IMR-90 (cell line): ENCODE results near the gene CDH16. TPM values are rescaled to one million over a fixed set of nuclear protein-coding genes. Genes with fewer than 3 reads are reported as not detected.

Experiments used
- ATAC-seq: fragments of 200-7000 bp; cut with Tn5 transposase; 2 replicates; pipeline ENCODE4 v1.9.1; 2020; ENCODE audit warnings: low read depth, mild to moderate bottlenecking, moderate library complexity
- BruUV-seq: library from RNA; stranded (reverse); fragments of 400-500 nt; replicated peaks from 2 replicates; lab custom pipeline; 2021; lab: Mats Ljungman, UMichigan
- CTCF ChIA-PET: fragments of 300-600 bp; formaldehyde crosslinking; extraction: SDS; loops from one replicate; lab custom pipeline; 2021; ENCODE audit warnings: antibody characterized with exemption; lab: Yijun Ruan, JAX
- POLR2A ChIA-PET: fragments of 300-600 bp; sonication (Branson Sonifier 250); formaldehyde crosslinking; loops from one replicate; lab custom pipeline; 2022; ENCODE audit warnings: antibody characterized with exemption; ENCODE audit not compliant: unreplicated experiment; lab: Charles Lee
- DNase-seq: peaks from one replicate; pipeline ENCODE4 v3.0.0; 2013
- H2AFZ ChIP-seq: replicated peaks from 2 replicates; pipeline ENCODE3; 2013; ENCODE audit warnings: low read length, mild to moderate bottlenecking; ENCODE audit not compliant: poor library complexity
- H2AK5ac ChIP-seq: 2 replicates; pipeline ENCODE4 v1.6.1; 2013; ENCODE audit warnings: low read depth, low read length, inconsistent platforms
- H2AK9ac ChIP-seq: replicated peaks from 2 replicates; pipeline ENCODE3; 2013; ENCODE audit warnings: mild to moderate bottlenecking, low read depth, low read length, moderate library complexity; ENCODE audit not compliant: poor library complexity
- H2BK120ac ChIP-seq: 2 replicates; pipeline ENCODE4 v1.6.1; 2013; ENCODE audit warnings: low read depth, low read length, inconsistent platforms
- H2BK15ac ChIP-seq: 3 replicates; pipeline ENCODE4 v1.6.1; 2013; ENCODE audit warnings: low read depth, low read length, inconsistent platforms
- H2BK20ac ChIP-seq: 2 replicates; pipeline ENCODE4 v1.6.1; 2013; ENCODE audit warnings: low read depth, mild to moderate bottlenecking, inconsistent platforms, low read length, moderate library complexity
- H2BK5ac ChIP-seq: 2 replicates; pipeline ENCODE4 v1.6.1; 2013; ENCODE audit warnings: mild to moderate bottlenecking, low read depth, low read length, inconsistent platforms; ENCODE audit not compliant: poor library complexity, severe bottlenecking
- H3K14ac ChIP-seq: replicated peaks from 2 replicates; pipeline ENCODE4 v1.6.1; 2013; ENCODE audit warnings: low read depth, low read length, inconsistent platforms
- H3K18ac ChIP-seq: 2 replicates; pipeline ENCODE4 v1.6.1; 2013; ENCODE audit warnings: low read depth, low read length, control low read depth
- H3K23ac ChIP-seq: 2 replicates; pipeline ENCODE4 v1.6.1; 2013; ENCODE audit warnings: low read depth, low read length, inconsistent platforms
- H3K27ac ChIP-seq: 2 replicates; pipeline ENCODE4 v1.5.1; 2013; ENCODE audit warnings: mild to moderate bottlenecking, control low read depth, low read length; ENCODE audit not compliant: insufficient read depth
- H3K27me3 ChIP-seq: 2 replicates; pipeline ENCODE4 v1.6.1; 2013; ENCODE audit warnings: low read length; ENCODE audit not compliant: control insufficient read depth, insufficient read depth
- H3K36me3 ChIP-seq: 2 replicates; pipeline ENCODE4 v1.6.1; 2013; ENCODE audit warnings: low read length, mixed read lengths; ENCODE audit not compliant: control insufficient read depth, insufficient read depth
- H3K4ac ChIP-seq: 2 replicates; pipeline ENCODE4 v1.6.1; 2013; ENCODE audit warnings: low read depth, low read length, inconsistent platforms
- H3K4me1 ChIP-seq: 2 replicates; pipeline ENCODE4 v1.6.1; 2013; ENCODE audit warnings: low read length, mixed read lengths; ENCODE audit not compliant: control insufficient read depth, insufficient read depth
- H3K4me2 ChIP-seq: 2 replicates; pipeline ENCODE4 v1.6.1; 2013; ENCODE audit warnings: low read depth, mild to moderate bottlenecking, control low read depth, low read length, moderate library complexity
- H3K4me3 ChIP-seq: 2 replicates; pipeline ENCODE4 v1.5.1; 2013; ENCODE audit warnings: low read depth, mild to moderate bottlenecking, control low read depth, low read length, moderate library complexity; ENCODE audit not compliant: insufficient read depth
- H3K56ac ChIP-seq: 2 replicates; pipeline ENCODE4 v1.6.1; 2013; ENCODE audit warnings: low read length, inconsistent platforms; ENCODE audit not compliant: insufficient read depth; ENCODE audit errors: extremely low read depth
- H3K79me1 ChIP-seq, 2 experiments: 2 replicates each; pipeline ENCODE4 v1.6.1; 2013; ENCODE audit warnings: low read length in 2 of 2, inconsistent platforms in 1 of 2, low read depth in 1 of 2
- H3K9ac ChIP-seq: 2 replicates; pipeline ENCODE4 v1.6.1; 2013; ENCODE audit warnings: low read depth, low read length, control low read depth
- H3K9me1 ChIP-seq: 2 replicates; pipeline ENCODE4 v1.6.1; 2013; ENCODE audit warnings: low read length, inconsistent platforms; ENCODE audit not compliant: insufficient read depth
- H3K9me3 ChIP-seq: 2 replicates; pipeline ENCODE4 v1.6.1; 2013; ENCODE audit warnings: low read length; ENCODE audit not compliant: control insufficient read depth, insufficient read depth
- H4K20me1 ChIP-seq: 2 replicates; pipeline ENCODE4 v1.6.1; 2013; ENCODE audit warnings: low read length, inconsistent platforms; ENCODE audit not compliant: insufficient read depth
- H4K5ac ChIP-seq: 2 replicates; pipeline ENCODE4 v1.6.1; 2013; ENCODE audit warnings: mild to moderate bottlenecking, low read depth, low read length, control low read depth
- H4K8ac ChIP-seq, 2 experiments: 2 replicates each; pipeline ENCODE4 v1.6.1; 2013; ENCODE audit warnings: low read depth in 2 of 2, low read length in 2 of 2, control low read depth in 1 of 2, inconsistent platforms in 1 of 2
- H4K91ac ChIP-seq: 2 replicates; pipeline ENCODE4 v1.6.1; 2013; ENCODE audit warnings: low read depth, low read length, inconsistent platforms; ENCODE audit not compliant: insufficient read depth
- BHLHE40 ChIP-seq: fragments of 150-350 bp; IDR thresholded peaks from 2 replicates; pipeline ENCODE4 v1.6.1; 2016; ENCODE audit warnings: mild to moderate bottlenecking, low read depth, low read length
- CEBPB ChIP-seq: IDR thresholded peaks from 2 replicates; pipeline ENCODE4 v1.6.1; 2012; ENCODE audit warnings: low read depth, low read length, improper control_type of control experiment
- CHD1 ChIP-seq: IDR thresholded peaks from 2 replicates; pipeline ENCODE4 v1.6.1; 2012; ENCODE audit warnings: low read depth, low read length, improper control_type of control experiment
- CTCF ChIP-seq: conservative IDR thresholded peaks from 2 replicates; pipeline ENCODE4 v1.5.1; 2012; ENCODE audit warnings: mild to moderate bottlenecking, low read depth, low read length, improper control_type of control experiment
- ELK1 ChIP-seq: fragments of 150-350 bp; IDR thresholded peaks from 2 replicates; pipeline ENCODE4 v1.6.1; 2016; ENCODE audit warnings: low read depth, mild to moderate bottlenecking, low read length, moderate library complexity, borderline replicate concordance
- FOS ChIP-seq: fragments of 150-350 bp; IDR thresholded peaks from 2 replicates; pipeline ENCODE4 v1.6.1; 2016; ENCODE audit warnings: low read depth, low read length
- MAFK ChIP-seq: IDR thresholded peaks from 2 replicates; pipeline ENCODE4 v1.6.1; 2012; ENCODE audit warnings: low read depth, low read length, improper control_type of control experiment
- MAZ ChIP-seq: IDR thresholded peaks from 2 replicates; pipeline ENCODE4 v1.6.1; 2012; ENCODE audit warnings: low read depth, mild to moderate bottlenecking, low read length, improper control_type of control experiment, moderate library complexity, borderline replicate concordance
- MXI1 ChIP-seq: IDR thresholded peaks from 2 replicates; pipeline ENCODE4 v1.6.1; 2012; ENCODE audit warnings: low read depth, mild to moderate bottlenecking, low read length, moderate library complexity, borderline replicate concordance
- NFE2L2 ChIP-seq: fragments of 150-350 bp; IDR thresholded peaks from 2 replicates; pipeline ENCODE4 v1.6.1; 2016; ENCODE audit warnings: low read depth, mild to moderate bottlenecking, low read length
- POLR2A ChIP-seq: IDR thresholded peaks from 2 replicates; pipeline ENCODE4 v1.6.1; 2012; ENCODE audit warnings: mild to moderate bottlenecking, low read depth, low read length
- RAD21 ChIP-seq: IDR thresholded peaks from 2 replicates; pipeline ENCODE4 v1.6.1; 2012; ENCODE audit warnings: low read length, improper control_type of control experiment
- RCOR1 ChIP-seq: IDR thresholded peaks from 2 replicates; pipeline ENCODE4 v1.6.1; 2012; ENCODE audit warnings: mild to moderate bottlenecking, low read length, improper control_type of control experiment; ENCODE audit not compliant: insufficient replicate concordance
- RFX5 ChIP-seq: IDR thresholded peaks from 2 replicates; pipeline ENCODE4 v1.8.0; 2012; ENCODE audit warnings: low read depth, mild to moderate bottlenecking, low read length, moderate library complexity
- SMC3 ChIP-seq: fragments of 150-350 bp; IDR thresholded peaks from 2 replicates; pipeline ENCODE4 v1.6.1; 2016; ENCODE audit warnings: low read depth, mild to moderate bottlenecking, antibody characterized with exemption, low read length, moderate library complexity
- WGBS, 2 experiments: methylation state at CpG; one replicate each; pipeline versions ENCODE4 v1.1.5 to v1.1.7; 2013; ENCODE audit warnings: missing lambda C conversion rate in 2 of 2; ENCODE audit not compliant: insufficient read length in 1 of 2; ENCODE audit errors: extremely low coverage in 2 of 2; 5-methylcytosine and 5-hydroxymethylcytosine counted together
- dilution Hi-C: fragments of 300-500 bp; cut with HindIII; formaldehyde crosslinking; loops from one replicate; pipeline ENCODE4 v1.14.3; 2018; ENCODE audit warnings: low sequenced_read_pairs; ENCODE audit not compliant: unreplicated experiment
- in situ Hi-C: fragments of 300-500 bp; cut with MboI; formaldehyde crosslinking; loops from 3 replicates; pipeline ENCODE4 v1.14.3; 2019; ENCODE audit warnings: low sequenced_read_pairs, inconsistent platforms, mixed read lengths
- intact Hi-C: fragments of 100-400 bp; cut with micrococcal nuclease; formaldehyde crosslinking; loops from 2 replicates; pipeline ENCODE4 v1.10.0; 2022
- polyA plus RNA-seq, 3 experiments: library from polyadenylated mRNA; depleted of rRNA; stranded (reverse); fragments of >200 nt; gene quantifications; 2 replicates each; pipeline ENCODE4 v1.2.3, GENCODE V29; 2012; ENCODE audit warnings: low replicate concordance in 1 of 3
- total RNA-seq: library from RNA; depleted of rRNA; stranded (reverse); fragments of >200 nt; gene quantifications from 2 replicates; pipeline ENCODE4 v1.2.3, GENCODE V29; 2012

CDH16 gene
- total and polyA plus RNA-seq, 2 of the 4 experiments (the other 2 are of a cell fraction) = not detected

- H4K5ac ChIP-seq = peak overlapping the region; percentile 3; the same call in 1 of the 2 replicates
- H3K4me3 ChIP-seq = peak overlapping the region; percentile 56
- no peak overlapping the region for H2AK5ac ChIP-seq
- no peak overlapping the region for H4K8ac ChIP-seq
- H3K4me2 ChIP-seq = peak overlapping the region; percentile 98
- peaks cover 6% of the 10 kb centered on the region for H3K4me1 ChIP-seq
- H3K4ac ChIP-seq = no peak overlapping the region
- H3K27ac ChIP-seq = no peak overlapping the region
- intact Hi-C loops = no loop called here
- ATAC-seq = peak; percentile 40
- H2BK120ac ChIP-seq = no peak overlapping the region
- BruUV-seq = no TSS peak
- H3K9me1 ChIP-seq = no peaks in the 10 kb centered on the region
- no peak overlapping the region for H3K56ac ChIP-seq
- H2AK9ac ChIP-seq = no peak overlapping the region
- H3K18ac ChIP-seq = 0 out of 2 replicates have a peak overlapping the region, but pooled peaks have one; percentile 18
- no peaks in the 10 kb centered on the region for H3K79me1 ChIP-seq
- no peak for DNase-seq
- H2BK20ac ChIP-seq = no peak overlapping the region
- ChIA-PET POLR2A (no interaction called here), CTCF (interaction anchor here (0.9 to 1.5 kb wide), 4 partner anchors 13 to 153 kb away, joined by 3 to 4 read pairs (median 3); partner anchors contain the start of gene CES3)
- H3K27me3 ChIP-seq = peaks cover 16% of the 10 kb centered on the region; the same call in 1 of the 2 replicates
- H3K23ac ChIP-seq = no peak overlapping the region; the same call in 1 of the 2 replicates
- H4K91ac ChIP-seq = no peak overlapping the region
- 0 out of 2 replicates have a peak overlapping the region, but pooled peaks have one; percentile 20 for H3K9ac ChIP-seq
- peaks cover 2% of the 10 kb centered on the region; the same call in 1 of the 2 replicates for H3K9me3 ChIP-seq
- in situ Hi-C loops = no loop called here
- peak overlapping the region; percentile 75; the same call in 1 of the 2 replicates for H3K14ac ChIP-seq
- 0% methylated on average over 4 of the region's 44 CpGs; no CpG with 5 or more reads in 1 of the 2 experiments for WGBS, 2 experiments
- no peak overlapping the region for H2BK5ac ChIP-seq
- dilution Hi-C loops = no loop called here
- peak overlapping the region; percentile 90 for H2AFZ ChIP-seq
- H3K36me3 ChIP-seq = peaks cover 8% of the 10 kb centered on the region; the same call in 1 of the 2 replicates
- no peak overlapping the region; the same call in 2 of the 3 replicates for H2BK15ac ChIP-seq
- H4K20me1 ChIP-seq = no peaks in the 10 kb centered on the region
- TF ChIP-seq FOS (no peak), CTCF (no peak), POLR2A (no peak), SMC3 (no peak), MXI1 (no peak), MAFK (no peak), CEBPB (no peak), RCOR1 (no peak), RFX5 (no peak), ELK1 (no peak), BHLHE40 (no peak), NFE2L2 (no peak), CHD1 (no peak), MAZ (no peak), RAD21 (no peak)
Observed at GRCh38 chr16:66948134-66948836, 29.6 kb upstream of the CDH16 start.
